HG02852 (cell line): ENCODE data around the gene CWF19L1.

Experiments
- ATAC-seq: cut with Tn5 transposase; IDR thresholded peaks from one replicate; pipeline ENCODE4 v1.9.1; 2021; ENCODE audit warnings: mild to moderate bottlenecking, moderate library complexity; ENCODE audit not compliant: unreplicated experiment

CWF19L1 gene

DNA sequence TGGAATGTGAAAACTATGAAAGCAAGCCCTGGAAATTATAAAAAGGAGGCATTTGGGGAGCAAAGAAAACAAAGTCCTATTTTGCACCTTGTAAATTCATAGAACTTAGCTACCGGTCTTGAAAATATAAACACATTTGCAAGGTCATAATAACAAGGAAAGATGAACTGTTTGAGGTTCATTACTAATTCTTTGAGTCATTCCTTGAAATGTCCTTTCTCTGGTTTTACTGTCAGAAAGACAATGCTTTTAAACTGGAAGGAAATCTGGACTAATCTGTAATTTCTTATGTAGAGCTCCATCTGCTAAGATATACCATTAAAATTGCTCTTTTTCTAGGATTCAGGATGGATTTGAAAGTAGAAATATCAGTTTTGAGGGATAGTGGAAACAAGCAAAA is 83.0 kb downstream of the CWF19L1 start:
- no peak for ATAC-seq

DNA sequence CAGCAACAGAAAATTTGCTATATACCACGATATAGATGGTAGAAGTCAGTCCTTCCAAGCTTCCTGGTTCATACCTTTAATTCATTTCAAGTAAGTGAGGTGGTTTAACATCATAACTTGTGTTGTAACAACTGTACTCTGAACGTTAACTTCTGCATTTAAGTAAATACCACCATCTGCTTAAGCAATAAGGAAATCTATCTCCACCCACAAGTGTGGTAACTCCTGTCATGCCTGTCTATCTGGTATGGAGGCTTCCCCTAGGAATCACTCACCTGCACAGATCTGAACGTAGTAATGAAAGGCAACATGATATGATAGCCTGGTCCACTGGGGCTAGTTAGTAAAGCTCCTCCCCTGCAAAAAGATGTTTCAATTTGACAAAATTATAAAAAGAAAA is 84.0 kb downstream of the CWF19L1 start:
- ATAC-seq = no peak

DNA sequence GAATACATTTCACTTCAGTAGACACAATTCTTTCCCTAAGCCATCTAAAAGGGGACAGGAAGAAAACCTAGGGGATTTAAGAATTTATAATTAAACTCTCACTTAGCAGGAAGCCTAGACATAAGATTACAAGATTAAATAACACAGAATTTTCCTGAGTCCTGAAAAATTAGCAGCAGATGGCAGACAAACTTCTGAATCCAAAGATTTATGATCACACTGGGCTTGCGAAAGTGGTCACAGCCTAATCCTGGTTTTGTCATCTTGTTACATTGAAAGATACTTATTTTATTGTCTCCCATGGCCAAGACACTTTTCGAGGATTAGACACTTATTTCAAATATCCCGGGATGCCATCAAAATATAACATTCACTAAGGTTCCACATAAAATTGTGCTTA is 84.5 kb downstream of the CWF19L1 start:
- ATAC-seq = no peak
